Tibial nerve (tissue), 3 donors: Measurements from ENCODE around the gene BCL6.

Experiments
- POLR2A ChIP-seq, 2 donors: fragments of 450-650 bp; IDR thresholded peaks; one replicate each; pipeline ENCODE4 v1.6.1; 2017; ENCODE audit warnings: antibody characterized with exemption in 2 of 2, mild to moderate bottlenecking in 2 of 2, moderate library complexity in 2 of 2
- TF ChIP-seq, protein P1 (sequence below), 5 experiments: fragments of 200-600 bp in 3 of 5; fragments of 450-650 bp in 2 of 5; sonication (generic) in 3 of 5; IDR thresholded peaks; one replicate each; pipeline ENCODE4 v1.5.1; 2016 to 2019; ENCODE audit warnings: antibody characterized with exemption in 5 of 5, mild to moderate bottlenecking in 3 of 5, moderate library complexity in 2 of 5

GRCh38 chr3:187728940-187729583 lies 16.2 kb downstream of the BCL6 start:
- no peak for TF ChIP-seq POLR2A (IDR thresholded peaks at IDR 0.05)
- TF ChIP-seq, protein P1, sequence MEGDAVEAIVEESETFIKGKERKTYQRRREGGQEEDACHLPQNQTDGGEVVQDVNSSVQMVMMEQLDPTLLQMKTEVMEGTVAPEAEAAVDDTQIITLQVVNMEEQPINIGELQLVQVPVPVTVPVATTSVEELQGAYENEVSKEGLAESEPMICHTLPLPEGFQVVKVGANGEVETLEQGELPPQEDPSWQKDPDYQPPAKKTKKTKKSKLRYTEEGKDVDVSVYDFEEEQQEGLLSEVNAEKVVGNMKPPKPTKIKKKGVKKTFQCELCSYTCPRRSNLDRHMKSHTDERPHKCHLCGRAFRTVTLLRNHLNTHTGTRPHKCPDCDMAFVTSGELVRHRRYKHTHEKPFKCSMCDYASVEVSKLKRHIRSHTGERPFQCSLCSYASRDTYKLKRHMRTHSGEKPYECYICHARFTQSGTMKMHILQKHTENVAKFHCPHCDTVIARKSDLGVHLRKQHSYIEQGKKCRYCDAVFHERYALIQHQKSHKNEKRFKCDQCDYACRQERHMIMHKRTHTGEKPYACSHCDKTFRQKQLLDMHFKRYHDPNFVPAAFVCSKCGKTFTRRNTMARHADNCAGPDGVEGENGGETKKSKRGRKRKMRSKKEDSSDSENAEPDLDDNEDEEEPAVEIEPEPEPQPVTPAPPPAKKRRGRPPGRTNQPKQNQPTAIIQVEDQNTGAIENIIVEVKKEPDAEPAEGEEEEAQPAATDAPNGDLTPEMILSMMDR (IDR thresholded peaks at IDR 0.05): no peak
